Mesendoderm (in vitro differentiated cells): ENCODE measurements around the gene ABLIM1.
A peak's percentile ranks its signal among the peaks of the same experiment; 100 is the strongest.

ENCODE experiments used
- DNase-seq: peaks from one replicate; pipeline ENCODE4 v3.0.0; 2013
- H2AK5ac ChIP-seq: 2 replicates; pipeline ENCODE4 v1.6.1; 2013; ENCODE audit warnings: low read length, inconsistent platforms
- H2BK120ac ChIP-seq: 2 replicates; pipeline ENCODE4 v1.6.1; 2013; ENCODE audit warnings: low read depth, mild to moderate bottlenecking, low read length, moderate library complexity, mixed read lengths
- H2BK15ac ChIP-seq: replicated peaks from 2 replicates; pipeline ENCODE4 v1.6.1; 2013; ENCODE audit warnings: low read depth, mild to moderate bottlenecking, moderate library complexity
- H2BK5ac ChIP-seq: 2 replicates; pipeline ENCODE4 v1.6.1; 2013; ENCODE audit warnings: low read length, inconsistent platforms
- H3K18ac ChIP-seq: 2 replicates; pipeline ENCODE4 v1.6.1; 2013; ENCODE audit warnings: mild to moderate bottlenecking, low read length, mixed read lengths
- H3K23ac ChIP-seq: one replicate; pipeline ENCODE4 v1.6.1; 2013; ENCODE audit warnings: low read length
- H3K27ac ChIP-seq: 2 replicates; pipeline ENCODE4 v1.5.1; 2013; ENCODE audit warnings: low read depth, mild to moderate bottlenecking, inconsistent platforms, low read length, moderate library complexity
- H3K27me3 ChIP-seq: 2 replicates; pipeline ENCODE4 v1.6.1; 2013; ENCODE audit warnings: low read length, control low read depth, mild to moderate bottlenecking, inconsistent platforms; ENCODE audit not compliant: insufficient read depth, poor library complexity
- H3K36me3 ChIP-seq: 2 replicates; pipeline ENCODE4 v1.6.1; 2013; ENCODE audit warnings: low read length, inconsistent platforms; ENCODE audit not compliant: control insufficient read depth, insufficient read depth
- H3K4ac ChIP-seq: one replicate; pipeline ENCODE4 v1.6.1; 2013; ENCODE audit warnings: low read depth, mild to moderate bottlenecking, low read length, moderate library complexity
- H3K4me1 ChIP-seq: 2 replicates; pipeline ENCODE4 v1.6.1; 2013; ENCODE audit warnings: low read depth, low read length, inconsistent platforms; ENCODE audit not compliant: control insufficient read depth
- H3K4me2 ChIP-seq: 2 replicates; pipeline ENCODE4 v1.6.1; 2013; ENCODE audit warnings: low read length
- H3K4me3 ChIP-seq: 2 replicates; pipeline ENCODE4 v1.5.1; 2013; ENCODE audit warnings: mild to moderate bottlenecking, low read length
- H3K56ac ChIP-seq: one replicate; pipeline ENCODE4 v1.6.1; 2013; ENCODE audit warnings: low read length
- H3K79me1 ChIP-seq: 2 replicates; pipeline ENCODE4 v1.6.1; 2013; ENCODE audit warnings: low read length, inconsistent platforms
- H3K79me2 ChIP-seq: 2 replicates; pipeline ENCODE4 v1.6.1; 2013; ENCODE audit warnings: mild to moderate bottlenecking, low read length; ENCODE audit not compliant: control insufficient read depth, insufficient read depth
- H3K9ac ChIP-seq: 2 replicates; pipeline ENCODE4 v1.6.1; 2013; ENCODE audit warnings: low read length, inconsistent platforms
- H4K5ac ChIP-seq: one replicate; pipeline ENCODE4 v1.6.1; 2013; ENCODE audit warnings: low read length
- H4K8ac ChIP-seq: one replicate; pipeline ENCODE4 v1.6.1; 2013; ENCODE audit warnings: low read depth, mild to moderate bottlenecking, control low read depth, low read length, moderate library complexity
- WGBS: extraction: QIAGEN DNeasy Blood & Tissue Kit; methylation state at CpG from one replicate; pipeline ENCODE4 v1.1.7; 2013; ENCODE audit warnings: low lambda C conversion rate, missing lambda C conversion rate; ENCODE audit not compliant: insufficient coverage; ENCODE audit errors: extremely low coverage; 5-methylcytosine and 5-hydroxymethylcytosine counted together

ABLIM1 gene

GRCh38 chr10:114537736-114538135 is 120.3 kb downstream of the ABLIM1 start:
- H3K79me2 ChIP-seq: no peaks in the 10 kb centered on the region
- no peaks in the 10 kb centered on the region for H3K27me3 ChIP-seq
- no peak for DNase-seq
- H3K27ac ChIP-seq: no peak overlapping the region
- no peak overlapping the region for H3K23ac ChIP-seq
- H4K5ac ChIP-seq: no peak overlapping the region
- H4K8ac ChIP-seq: no peak overlapping the region
- H3K56ac ChIP-seq: no peak overlapping the region
- H3K36me3 ChIP-seq: no peaks in the 10 kb centered on the region
- peaks cover 2% of the 10 kb centered on the region for H3K4me1 ChIP-seq
- no peak overlapping the region for H3K4me2 ChIP-seq
- H3K4me3 ChIP-seq: no peak overlapping the region
- H3K18ac ChIP-seq: no peak overlapping the region
- H3K9ac ChIP-seq: no peak overlapping the region
- no CpG with 5 or more reads among the region's 1 CpG for WGBS
- H2BK120ac ChIP-seq: no peak overlapping the region
- H3K4ac ChIP-seq: no peak overlapping the region
- H2BK15ac ChIP-seq: no peak overlapping the region
- H2BK5ac ChIP-seq: no peak overlapping the region
- H3K79me1 ChIP-seq: no peaks in the 10 kb centered on the region
- H2AK5ac ChIP-seq: no peak overlapping the region

DNA sequence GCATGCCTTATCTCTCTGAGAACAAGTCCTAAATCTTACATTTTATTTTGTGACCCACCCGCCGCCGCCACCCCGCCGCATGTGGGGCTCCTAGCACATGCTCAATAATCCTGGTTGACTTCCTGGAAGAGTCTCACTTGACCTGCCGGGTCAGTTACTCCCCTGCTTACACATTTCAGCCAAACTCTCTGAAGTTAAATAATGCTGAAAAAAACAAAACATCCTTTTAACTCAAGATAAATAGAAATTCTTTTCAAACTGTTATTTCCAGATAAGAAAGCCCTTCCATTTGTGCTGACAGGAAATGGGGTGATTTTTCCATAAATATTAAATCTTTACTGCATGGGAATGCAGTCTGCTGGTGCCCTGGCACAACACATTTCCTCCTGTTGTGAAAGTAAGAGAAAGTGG is 123.5 kb downstream of the ABLIM1 start:
- H4K8ac ChIP-seq: no peak overlapping the region
- no peak overlapping the region for H3K9ac ChIP-seq
- no peak overlapping the region for H3K56ac ChIP-seq
- H2BK120ac ChIP-seq: no peak overlapping the region
- WGBS: no CpG with 5 or more reads among the region's 6 CpGs
- H4K5ac ChIP-seq: no peak overlapping the region
- peaks cover 2% of the 10 kb centered on the region for H3K4me1 ChIP-seq
- H3K4me2 ChIP-seq: no peak overlapping the region
- H3K36me3 ChIP-seq: no peaks in the 10 kb centered on the region
- H2BK15ac ChIP-seq: no peak overlapping the region
- no peak for DNase-seq
- no peak overlapping the region for H3K18ac ChIP-seq
- no peak overlapping the region for H3K23ac ChIP-seq
- no peaks in the 10 kb centered on the region for H3K27me3 ChIP-seq
- no peaks in the 10 kb centered on the region for H3K79me2 ChIP-seq
- no peak overlapping the region for H2AK5ac ChIP-seq
- H3K27ac ChIP-seq: no peak overlapping the region
- no peak overlapping the region for H2BK5ac ChIP-seq
- H3K4ac ChIP-seq: no peak overlapping the region
- H3K79me1 ChIP-seq: no peaks in the 10 kb centered on the region
- no peak overlapping the region for H3K4me3 ChIP-seq

- Histone ChIP-seq H3K4ac (no peak overlapping the region), H3K4me1 (no peaks in the 10 kb centered on the region), H3K4me2 (no peak overlapping the region), H3K56ac (no peak overlapping the region), H3K23ac (no peak overlapping the region), H3K18ac (no peak overlapping the region), H4K5ac (no peak overlapping the region), H3K27me3 (no peaks in the 10 kb centered on the region), H3K27ac (no peak overlapping the region), H3K79me2 (no peaks in the 10 kb centered on the region), H2BK15ac (no peak overlapping the region), H3K79me1 (no peaks in the 10 kb centered on the region), H2AK5ac (no peak overlapping the region), H4K8ac (no peak overlapping the region), H3K4me3 (no peak overlapping the region), H3K36me3 (no peaks in the 10 kb centered on the region), H2BK5ac (no peak overlapping the region), H3K9ac (no peak overlapping the region), H2BK120ac (no peak overlapping the region)
- DNase-seq: no peak
- WGBS: no CpG with 5 or more reads among the region's 5 CpGs
Measured at GRCh38 chr10:114532226-114532625, 125.8 kb downstream of the ABLIM1 start.

DNA sequence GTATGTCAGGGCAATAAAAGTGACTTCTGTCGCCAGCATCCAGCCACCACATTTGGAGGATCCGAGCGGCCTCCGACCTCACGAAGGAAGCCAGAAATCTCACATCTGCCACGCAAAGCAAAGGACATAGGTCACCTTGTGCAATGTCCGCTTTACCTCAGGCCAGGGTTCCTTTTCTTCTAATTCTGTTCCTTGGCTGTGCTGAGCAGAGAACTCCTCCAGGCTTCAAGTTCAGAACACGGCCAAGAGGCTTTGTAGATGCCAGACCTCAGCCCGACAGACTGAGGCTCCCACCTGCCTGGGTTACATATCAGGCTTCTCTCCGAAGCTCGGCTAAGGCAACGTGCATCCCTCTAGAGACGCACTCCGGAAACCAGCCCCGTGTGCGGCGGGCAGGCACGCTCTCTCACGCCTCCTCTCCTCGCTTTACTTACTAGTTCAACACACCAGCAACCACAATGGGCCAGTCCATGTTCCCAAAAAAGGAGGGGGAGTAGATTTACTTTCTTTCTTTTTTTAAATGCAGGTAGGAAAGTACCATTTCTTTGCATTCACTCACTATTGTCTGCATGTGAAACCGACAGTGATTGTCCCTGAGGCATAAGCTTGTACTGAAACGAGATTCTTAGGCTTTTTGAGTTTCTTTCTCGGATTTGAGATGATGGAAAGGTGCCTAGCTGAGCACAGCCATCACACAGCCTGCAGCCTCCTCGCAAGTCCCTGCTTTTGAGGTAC is 131.4 kb downstream of the ABLIM1 start:
- no peak overlapping the region for H3K27ac ChIP-seq
- peaks cover 12% of the 10 kb centered on the region for H3K79me2 ChIP-seq
- H3K18ac ChIP-seq: no peak overlapping the region
- peak overlapping the region; percentile 65 for H3K9ac ChIP-seq
- no CpG with 5 or more reads among the region's 24 CpGs for WGBS
- peak overlapping the region; percentile 73 for H3K56ac ChIP-seq
- no peak overlapping the region for H2BK15ac ChIP-seq
- no peak overlapping the region for H2BK120ac ChIP-seq
- H3K4ac ChIP-seq: no peak overlapping the region
- peak overlapping the region; percentile 38 for H3K4me3 ChIP-seq
- H3K4me2 ChIP-seq: peak overlapping the region; percentile 63
- H3K36me3 ChIP-seq: no peaks in the 10 kb centered on the region
- H3K4me1 ChIP-seq: peaks cover 13% of the 10 kb centered on the region
- H3K79me1 ChIP-seq: peaks cover 8% of the 10 kb centered on the region
- peak; percentile 98 for DNase-seq
- no peak overlapping the region for H3K23ac ChIP-seq
- no peaks in the 10 kb centered on the region for H3K27me3 ChIP-seq
- H4K8ac ChIP-seq: no peak overlapping the region
- H2BK5ac ChIP-seq: no peak overlapping the region
- no peak overlapping the region for H4K5ac ChIP-seq
- no peak overlapping the region for H2AK5ac ChIP-seq

- H3K27ac ChIP-seq: no peak overlapping the region
- no peak for DNase-seq
- H3K4me1 ChIP-seq: peaks cover 13% of the 10 kb centered on the region
Measured at GRCh38 chr10:114526126-114526503, 132.0 kb downstream of the ABLIM1 start.

More at GRCh38 chr10:114526126-114526503, 132.0 kb downstream of the ABLIM1 start:
- no peak overlapping the region for H2AK5ac ChIP-seq
- H4K8ac ChIP-seq: no peak overlapping the region
- no peaks in the 10 kb centered on the region for H3K36me3 ChIP-seq
- no peak overlapping the region for H3K18ac ChIP-seq
- peaks cover 10% of the 10 kb centered on the region for H3K79me1 ChIP-seq
- H3K4me2 ChIP-seq: peak overlapping the region; percentile 63
- no CpG with 5 or more reads among the region's 5 CpGs for WGBS
- peak overlapping the region; percentile 59 for H2BK15ac ChIP-seq
- no peaks in the 10 kb centered on the region for H3K27me3 ChIP-seq
- no peak overlapping the region for H3K23ac ChIP-seq
- H3K4ac ChIP-seq: no peak overlapping the region
- peak overlapping the region; percentile 73 for H3K56ac ChIP-seq
- H3K4me3 ChIP-seq: peak overlapping the region; percentile 38
- peak overlapping the region; percentile 65 for H3K9ac ChIP-seq
- no peak overlapping the region for H4K5ac ChIP-seq
- no peak overlapping the region for H2BK120ac ChIP-seq
- no peak overlapping the region for H2BK5ac ChIP-seq
- peaks cover 17% of the 10 kb centered on the region for H3K79me2 ChIP-seq
